Panc1 (cell line): ENCODE measurements around the gene HS3ST2. TPM values are rescaled to one million over a fixed set of nuclear protein-coding genes. Genes with fewer than 3 reads are reported as not detected.

Experiments used
- ATAC-seq: fragments of 200-7000 bp; cut with Tn5 transposase; 2 replicates; pipeline ENCODE4 v1.9.1; 2020; ENCODE audit warnings: mild to moderate bottlenecking, moderate library complexity
- BruUV-seq: library from RNA; stranded (reverse); fragments of 400-500 nt; replicated peaks from 2 replicates; lab custom pipeline; 2021; lab: Mats Ljungman, UMichigan
- CTCF ChIA-PET: fragments of 300-600 bp; sonication (Branson Sonifier 250); formaldehyde crosslinking; loops from one replicate; lab custom pipeline; 2022; ENCODE audit warnings: antibody characterized with exemption; lab: Charles Lee
- POLR2A ChIA-PET: fragments of 300-600 bp; sonication (Branson Sonifier 250); formaldehyde crosslinking; loops from one replicate; lab custom pipeline; 2022; ENCODE audit warnings: antibody characterized with exemption; lab: Charles Lee
- DNase-seq: peaks from one replicate; pipeline ENCODE4 v3.0.0-alpha.2; 2010; ENCODE audit warnings: low read depth, low spot score
- H3K27ac ChIP-seq: 2 replicates; pipeline ENCODE4 v1.5.1; 2011; ENCODE audit warnings: mild to moderate bottlenecking, low read length, inconsistent platforms
- H3K27me3 ChIP-seq: fragments of 200-500 bp; sonication (Bioruptor generic); 2 replicates; pipeline ENCODE4 v1.6.0; 2014; ENCODE audit warnings: low read length, inconsistent platforms; ENCODE audit not compliant: control insufficient read depth, insufficient read depth
- H3K36me3 ChIP-seq: fragments of 200-500 bp; sonication (Bioruptor generic); 2 replicates; pipeline ENCODE4 v1.5.1; 2014; ENCODE audit warnings: inconsistent platforms, mild to moderate bottlenecking, low read length, moderate library complexity; ENCODE audit not compliant: control insufficient read depth, insufficient read depth
- H3K4me1 ChIP-seq: 2 replicates; pipeline ENCODE4 v1.5.1; 2011; ENCODE audit warnings: inconsistent platforms, mild to moderate bottlenecking, low read length, moderate library complexity; ENCODE audit not compliant: control insufficient read depth, insufficient read depth
- H3K4me3 ChIP-seq, 2 experiments: 2 replicates each; pipeline ENCODE4 v1.5.1; 2011 to 2012; ENCODE audit warnings: low read depth in 2 of 2, low read length in 2 of 2, mild to moderate bottlenecking in 2 of 2, inconsistent platforms in 1 of 2, moderate library complexity in 1 of 2
- H3K9me3 ChIP-seq: fragments of 200-500 bp; sonication (Bioruptor generic); 2 replicates; pipeline ENCODE4 v1.5.1; 2014; ENCODE audit warnings: low read depth, mild to moderate bottlenecking, inconsistent platforms, low read length, moderate library complexity; ENCODE audit not compliant: control insufficient read depth, insufficient read depth
- POLR2AphosphoS5 ChIP-seq: IDR thresholded peaks from 2 replicates; pipeline ENCODE4 v1.6.1; 2012; ENCODE audit warnings: mild to moderate bottlenecking, low read depth, low read length, moderate library complexity
- SIN3A ChIP-seq: IDR thresholded peaks from 2 replicates; pipeline ENCODE4 v1.6.1; 2012; ENCODE audit warnings: low read depth, mild to moderate bottlenecking, low read length, moderate library complexity, borderline replicate concordance; ENCODE audit not compliant: insufficient read depth
- TCF7L2 ChIP-seq: IDR thresholded peaks from 2 replicates; pipeline ENCODE4 v1.6.1; 2011; ENCODE audit warnings: mild to moderate bottlenecking, low read depth, low read length, inconsistent platforms
- in situ Hi-C: cut with HindIII; loops from 2 replicates; pipeline ENCODE4 v1.10.0; 2016; ENCODE audit warnings: low sequenced_read_pairs, low pct_unique_long_range_greater_than_20kb
- intact Hi-C: fragments of 100-400 bp; cut with micrococcal nuclease; formaldehyde crosslinking; loops from one replicate; pipeline ENCODE4 v1.10.0; 2022; ENCODE audit not compliant: unreplicated experiment
- total RNA-seq: library from RNA; stranded (reverse); gene quantifications from one replicate; pipeline ENCODE4 v1.2.1, GENCODE V29; 2021; ENCODE audit not compliant: unreplicated experiment
- TF ChIP-seq, protein P1 (sequence below), 2 experiments: IDR thresholded peaks; 2 replicates each; pipeline ENCODE4 v1.6.1; 2011 to 2012; ENCODE audit warnings: low read depth in 2 of 2, control low read depth in 1 of 2, low read length in 1 of 2, mild to moderate bottlenecking in 1 of 2, moderate library complexity in 1 of 2; ENCODE audit not compliant: insufficient read depth in 1 of 2
- TF ChIP-seq, protein P2 (sequence below): fragments of 450-650 bp; IDR thresholded peaks from 2 replicates; pipeline ENCODE4 v1.5.1; 2017; ENCODE audit warnings: mild to moderate bottlenecking

HS3ST2 gene
- total RNA-seq, 1 experiment from 2014 or later: not detected

DNA sequence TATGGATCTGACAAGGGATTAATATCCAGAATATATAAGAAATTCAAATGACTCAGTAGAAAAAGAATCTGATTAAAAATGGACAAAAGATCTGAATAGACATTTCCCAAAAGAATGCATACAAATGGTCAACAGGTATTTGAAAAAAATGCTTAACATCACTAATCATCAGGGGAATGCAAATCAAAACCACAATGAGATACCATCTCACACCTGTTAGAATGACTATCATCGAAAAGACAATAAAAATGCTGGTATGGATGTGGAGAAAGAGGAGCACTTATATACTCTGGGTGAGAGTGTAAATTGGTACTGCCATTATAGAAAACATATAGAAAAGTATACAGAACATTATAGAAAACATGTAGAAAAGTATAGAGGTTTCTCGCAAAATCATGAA is 16.4 kb upstream of the HS3ST2 start:
- H3K4me3 ChIP-seq: no peak overlapping the region
- TF ChIP-seq, protein P1, sequence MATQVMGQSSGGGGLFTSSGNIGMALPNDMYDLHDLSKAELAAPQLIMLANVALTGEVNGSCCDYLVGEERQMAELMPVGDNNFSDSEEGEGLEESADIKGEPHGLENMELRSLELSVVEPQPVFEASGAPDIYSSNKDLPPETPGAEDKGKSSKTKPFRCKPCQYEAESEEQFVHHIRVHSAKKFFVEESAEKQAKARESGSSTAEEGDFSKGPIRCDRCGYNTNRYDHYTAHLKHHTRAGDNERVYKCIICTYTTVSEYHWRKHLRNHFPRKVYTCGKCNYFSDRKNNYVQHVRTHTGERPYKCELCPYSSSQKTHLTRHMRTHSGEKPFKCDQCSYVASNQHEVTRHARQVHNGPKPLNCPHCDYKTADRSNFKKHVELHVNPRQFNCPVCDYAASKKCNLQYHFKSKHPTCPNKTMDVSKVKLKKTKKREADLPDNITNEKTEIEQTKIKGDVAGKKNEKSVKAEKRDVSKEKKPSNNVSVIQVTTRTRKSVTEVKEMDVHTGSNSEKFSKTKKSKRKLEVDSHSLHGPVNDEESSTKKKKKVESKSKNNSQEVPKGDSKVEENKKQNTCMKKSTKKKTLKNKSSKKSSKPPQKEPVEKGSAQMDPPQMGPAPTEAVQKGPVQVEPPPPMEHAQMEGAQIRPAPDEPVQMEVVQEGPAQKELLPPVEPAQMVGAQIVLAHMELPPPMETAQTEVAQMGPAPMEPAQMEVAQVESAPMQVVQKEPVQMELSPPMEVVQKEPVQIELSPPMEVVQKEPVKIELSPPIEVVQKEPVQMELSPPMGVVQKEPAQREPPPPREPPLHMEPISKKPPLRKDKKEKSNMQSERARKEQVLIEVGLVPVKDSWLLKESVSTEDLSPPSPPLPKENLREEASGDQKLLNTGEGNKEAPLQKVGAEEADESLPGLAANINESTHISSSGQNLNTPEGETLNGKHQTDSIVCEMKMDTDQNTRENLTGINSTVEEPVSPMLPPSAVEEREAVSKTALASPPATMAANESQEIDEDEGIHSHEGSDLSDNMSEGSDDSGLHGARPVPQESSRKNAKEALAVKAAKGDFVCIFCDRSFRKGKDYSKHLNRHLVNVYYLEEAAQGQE (IDR thresholded peaks at IDR 0.05; ENCODE audit: insufficient read depth in 1 of 2, low read depth in 2 of 2, low read length in 1 of 2): no peak
- TF ChIP-seq TCF7L2 (no peak), POLR2AphosphoS5 (no peak), SIN3A (no peak)
- TF ChIP-seq, protein P2, sequence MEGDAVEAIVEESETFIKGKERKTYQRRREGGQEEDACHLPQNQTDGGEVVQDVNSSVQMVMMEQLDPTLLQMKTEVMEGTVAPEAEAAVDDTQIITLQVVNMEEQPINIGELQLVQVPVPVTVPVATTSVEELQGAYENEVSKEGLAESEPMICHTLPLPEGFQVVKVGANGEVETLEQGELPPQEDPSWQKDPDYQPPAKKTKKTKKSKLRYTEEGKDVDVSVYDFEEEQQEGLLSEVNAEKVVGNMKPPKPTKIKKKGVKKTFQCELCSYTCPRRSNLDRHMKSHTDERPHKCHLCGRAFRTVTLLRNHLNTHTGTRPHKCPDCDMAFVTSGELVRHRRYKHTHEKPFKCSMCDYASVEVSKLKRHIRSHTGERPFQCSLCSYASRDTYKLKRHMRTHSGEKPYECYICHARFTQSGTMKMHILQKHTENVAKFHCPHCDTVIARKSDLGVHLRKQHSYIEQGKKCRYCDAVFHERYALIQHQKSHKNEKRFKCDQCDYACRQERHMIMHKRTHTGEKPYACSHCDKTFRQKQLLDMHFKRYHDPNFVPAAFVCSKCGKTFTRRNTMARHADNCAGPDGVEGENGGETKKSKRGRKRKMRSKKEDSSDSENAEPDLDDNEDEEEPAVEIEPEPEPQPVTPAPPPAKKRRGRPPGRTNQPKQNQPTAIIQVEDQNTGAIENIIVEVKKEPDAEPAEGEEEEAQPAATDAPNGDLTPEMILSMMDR: no peak
- BruUV-seq: no TSS peak
- CTCF ChIA-PET: interaction anchor here (0.5 kb wide), 1 partner anchor 590 kb away, joined by 5 read pairs; no protein-coding TSS in a partner anchor
- H3K4me1 ChIP-seq: no peaks in the 10 kb centered on the region
- no peak overlapping the region for H3K27ac ChIP-seq
- in situ Hi-C loops: no loop called here
- intact Hi-C loops: no loop called here
- ATAC-seq (no peak), DNase-seq (no peak)
- H3K36me3 ChIP-seq: no peaks in the 10 kb centered on the region
- H3K9me3 ChIP-seq: no peaks in the 10 kb centered on the region
- POLR2A ChIA-PET: no interaction called here
- peaks cover 3% of the 10 kb centered on the region; the same call in 1 of the 2 replicates for H3K27me3 ChIP-seq

DNA sequence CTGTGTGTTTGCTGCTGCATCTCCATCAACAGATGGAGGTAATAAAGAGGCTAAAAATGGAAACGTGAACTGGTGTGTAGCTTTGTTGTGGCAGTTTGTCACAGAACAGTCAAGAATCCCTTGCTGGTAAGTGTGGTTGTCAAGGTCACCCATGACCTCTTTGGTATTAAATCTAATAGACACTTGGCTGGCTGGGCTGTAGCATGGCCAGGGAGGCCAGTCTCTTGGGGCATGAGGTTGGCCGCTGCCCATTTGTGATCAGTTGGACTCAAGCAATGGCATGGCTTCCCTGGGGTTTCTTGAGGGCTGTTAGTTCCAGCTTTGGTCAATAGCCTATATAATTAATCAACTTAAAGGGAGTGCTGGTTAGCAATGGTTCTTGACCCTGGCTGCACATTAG is 14.8 kb upstream of the HS3ST2 start:
- DNase-seq (no peak), ATAC-seq (no peak)
- Histone ChIP-seq H3K4me3 (no peak overlapping the region), H3K4me1 (no peaks in the 10 kb centered on the region), H3K36me3 (no peaks in the 10 kb centered on the region), H3K9me3 (no peaks in the 10 kb centered on the region), H3K27ac (no peak overlapping the region), H3K27me3 (peaks cover 3% of the 10 kb centered on the region; the same call in 1 of the 2 replicates)
- intact Hi-C loops: no loop called here
- in situ Hi-C loops: no loop called here
- ChIA-PET CTCF (no interaction called here), POLR2A (interaction anchor here (0.6 kb wide), 1 partner anchor 15 kb away, joined by 3 read pairs; no protein-coding TSS in a partner anchor)
- BruUV-seq: no TSS peak
- no peak for TF ChIP-seq TCF7L2
- no peak for TF ChIP-seq POLR2AphosphoS5
- TF ChIP-seq, protein P2: no peak
- TF ChIP-seq, protein P1 (IDR thresholded peaks at IDR 0.05; ENCODE audit: insufficient read depth in 1 of 2, low read depth in 2 of 2, low read length in 1 of 2): no peak
- TF ChIP-seq SIN3A: no peak
